Activated CD4-positive, alpha-beta T cell treated with anti-CD3 and anti-CD28 coated beads, Interleukin-2, amount 50 U/mL, for 16 hours (primary cell): ENCODE measurements around the gene STOML1.
"Not testable (repeated sequence)": the region's sequence is repeated elsewhere in the genome, so short reads cannot be mapped to it uniquely, and the experiment has no call there.

Source experiments
- DNase-seq: peaks from one replicate; pipeline ENCODE4 v3.0.0-alpha.2; 2020

Gene STOML1

DNA sequence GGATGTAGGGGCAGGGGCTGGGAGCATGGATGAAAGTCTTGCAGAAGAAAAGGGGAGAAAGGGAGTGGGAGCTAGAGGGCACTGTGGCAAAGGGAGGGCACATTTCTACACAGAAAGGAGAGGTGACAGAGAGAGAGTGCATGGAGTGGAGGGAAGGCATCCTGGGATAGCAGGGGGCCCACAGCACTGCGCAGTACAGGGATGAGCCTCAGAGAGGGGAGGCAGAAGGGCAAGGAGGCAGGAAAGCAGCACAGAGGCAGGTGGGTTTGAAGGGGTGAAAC, 5.4 kb downstream of the STOML1 start:
- DNase-seq = no peak

GRCh38 chr15:73986055-73986775, 5.9 kb downstream of the STOML1 start:
- DNase-seq = no peak

GRCh38 chr15:73985101-73985873, 6.8 kb downstream of the STOML1 start:
- no peak for DNase-seq

- no peak for DNase-seq
Measured at GRCh38 chr15:73984208-73984979, 7.7 kb downstream of the STOML1 start.

- DNase-seq = no peak
Measured at GRCh38 chr15:73983773-73984172, 8.3 kb downstream of the STOML1 start.

DNA sequence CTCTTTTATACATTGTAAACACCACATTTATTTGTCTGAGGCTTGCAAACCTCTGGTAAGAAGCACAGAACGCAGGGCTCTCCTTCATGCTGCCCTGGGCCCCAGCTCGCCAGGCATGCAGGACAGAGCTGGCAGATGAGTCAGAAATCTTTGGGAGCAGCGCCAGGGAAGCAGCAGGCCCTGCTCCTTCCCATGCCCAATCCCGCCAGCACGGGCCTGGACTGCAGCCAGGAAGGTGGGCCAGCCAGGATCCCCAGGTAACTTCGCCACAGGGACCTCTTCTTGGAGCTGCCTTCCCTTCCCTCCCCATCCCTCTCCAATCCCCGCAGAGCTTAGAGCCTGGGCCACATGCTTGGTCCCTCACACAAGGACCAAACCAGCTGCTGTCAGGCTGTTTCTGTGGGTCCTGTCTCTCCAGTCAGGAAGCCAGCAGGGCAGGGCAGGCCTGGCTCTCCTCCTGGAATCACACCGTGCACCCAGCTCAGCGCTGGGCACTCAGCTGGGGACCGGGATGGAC, 8.8 kb downstream of the STOML1 start:
- no peak for DNase-seq

DNA sequence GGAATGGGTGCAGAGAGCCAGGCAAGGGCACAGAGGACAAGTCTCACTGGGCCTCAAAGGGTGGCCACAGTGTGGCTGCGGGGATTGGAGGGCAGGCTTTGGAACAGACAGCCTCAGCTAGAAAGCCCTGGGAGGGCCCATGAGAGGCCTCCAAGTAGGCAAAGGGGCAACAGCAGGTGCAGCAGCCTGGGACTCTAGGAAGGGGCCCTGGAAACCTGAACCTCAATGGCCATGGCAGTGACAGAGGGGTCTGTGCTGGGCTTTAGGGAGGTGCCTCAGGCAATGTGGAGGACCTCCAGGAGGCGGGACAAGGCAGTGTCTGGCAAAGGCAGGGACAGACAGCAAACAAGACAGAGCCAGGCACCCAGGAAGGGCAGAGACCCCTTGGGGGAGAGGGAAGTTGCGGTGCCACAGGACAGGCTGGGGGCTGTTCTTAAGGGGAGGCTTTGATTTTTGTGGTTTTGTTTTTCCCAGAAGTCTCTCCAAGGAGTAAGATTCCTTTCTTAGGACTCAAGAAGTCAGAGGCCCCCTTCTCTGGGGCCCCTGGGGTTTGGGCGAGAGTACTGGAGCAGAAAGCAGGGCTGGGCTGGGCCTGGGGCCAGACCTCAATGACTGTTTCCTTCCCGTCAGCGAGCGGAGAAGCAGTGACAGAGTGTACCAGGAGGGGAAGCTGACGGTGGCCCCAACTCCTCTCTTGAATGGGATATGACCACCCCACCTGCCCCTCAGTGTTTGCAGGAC, 9.7 kb downstream of the STOML1 start:
- no peak for DNase-seq

DNA sequence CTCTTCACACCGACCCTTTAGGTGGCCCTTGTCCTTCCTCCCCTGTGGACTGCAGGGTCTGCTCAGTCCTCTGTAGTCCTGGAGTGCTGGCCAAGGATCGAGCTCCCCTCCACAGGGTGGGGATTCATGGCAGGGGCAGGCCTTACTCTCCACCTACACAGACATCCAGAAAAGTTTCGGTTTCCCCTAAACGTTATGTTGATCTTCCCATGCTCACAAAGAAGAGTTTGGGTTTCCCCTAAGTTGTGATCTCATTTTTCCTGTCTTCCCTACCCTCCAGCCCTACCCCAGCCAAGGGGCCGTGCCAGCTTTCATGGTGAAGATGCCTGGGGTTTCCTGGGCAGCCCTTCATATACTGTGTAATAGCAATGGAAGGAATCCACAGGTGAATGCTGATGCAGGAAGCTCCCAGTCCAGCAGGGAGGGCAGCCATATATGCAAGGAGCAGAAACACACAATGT, 10.3 kb downstream of the STOML1 start:
- no peak for DNase-seq

DNA sequence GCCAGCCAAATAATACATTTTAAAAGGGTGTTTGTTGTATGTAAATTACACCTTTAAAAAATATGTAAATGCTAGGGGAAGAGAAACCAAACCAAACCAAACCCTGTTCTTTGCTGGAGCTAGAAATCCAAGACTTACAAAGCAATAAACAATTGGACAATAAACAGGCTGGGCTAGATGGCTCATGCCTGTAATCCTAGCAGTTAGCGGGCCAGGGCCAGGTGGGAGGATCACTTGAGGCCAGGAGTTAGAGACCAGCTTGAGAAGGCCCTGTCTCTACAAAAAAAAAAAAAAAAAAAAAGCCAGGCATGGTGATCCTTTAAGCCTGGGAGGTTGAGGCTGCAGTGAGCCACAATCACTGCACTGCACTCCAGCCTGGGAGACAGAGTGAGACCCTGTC, 12.5 kb downstream of the STOML1 start:
- no peak for DNase-seq

GRCh38 chr15:73978896-73979295, 13.2 kb downstream of the STOML1 start:
- no peak for DNase-seq

GRCh38 chr15:73975440-73976125, 16.5 kb downstream of the STOML1 start:
- DNase-seq = peak; percentile 41

- not testable (repeated sequence) for DNase-seq
Measured at GRCh38 chr15:73973683-73974200, 18.4 kb downstream of the STOML1 start.

DNA sequence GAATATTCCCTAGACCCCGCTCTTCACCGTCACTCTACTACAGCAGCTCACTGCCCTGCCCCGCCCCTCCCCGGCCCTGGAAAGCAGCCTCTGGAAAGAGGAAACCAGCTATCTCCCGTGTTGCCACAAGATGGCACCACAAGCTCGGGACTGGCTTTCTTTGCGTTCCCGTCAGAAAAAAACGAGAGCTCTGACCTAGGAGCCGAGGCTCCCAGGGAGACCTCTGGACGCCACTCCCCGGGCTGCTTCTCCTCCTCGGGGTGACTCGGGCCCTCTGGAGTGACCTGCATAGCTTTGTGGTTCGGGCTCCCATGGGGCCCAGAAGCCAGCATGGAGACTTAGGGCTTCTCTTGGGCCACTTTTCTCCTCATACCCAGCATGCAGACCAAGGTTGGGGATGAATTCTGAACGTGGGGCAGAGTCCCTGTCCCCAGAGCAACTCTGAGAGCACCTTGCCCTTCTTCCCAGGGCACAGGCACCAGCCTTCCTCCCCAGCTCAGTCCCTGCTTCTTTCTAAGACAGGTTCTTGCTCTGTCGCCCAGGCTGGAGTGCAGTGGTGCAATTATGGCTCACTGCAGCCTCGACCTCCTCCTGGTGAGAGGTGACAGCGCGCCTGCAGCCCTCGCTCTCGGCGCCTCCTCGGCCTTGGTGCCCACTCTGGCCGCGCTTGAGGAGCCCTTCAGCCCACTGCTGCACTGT, 19.0 kb downstream of the STOML1 start:
- peak; percentile 85 for DNase-seq

DNA sequence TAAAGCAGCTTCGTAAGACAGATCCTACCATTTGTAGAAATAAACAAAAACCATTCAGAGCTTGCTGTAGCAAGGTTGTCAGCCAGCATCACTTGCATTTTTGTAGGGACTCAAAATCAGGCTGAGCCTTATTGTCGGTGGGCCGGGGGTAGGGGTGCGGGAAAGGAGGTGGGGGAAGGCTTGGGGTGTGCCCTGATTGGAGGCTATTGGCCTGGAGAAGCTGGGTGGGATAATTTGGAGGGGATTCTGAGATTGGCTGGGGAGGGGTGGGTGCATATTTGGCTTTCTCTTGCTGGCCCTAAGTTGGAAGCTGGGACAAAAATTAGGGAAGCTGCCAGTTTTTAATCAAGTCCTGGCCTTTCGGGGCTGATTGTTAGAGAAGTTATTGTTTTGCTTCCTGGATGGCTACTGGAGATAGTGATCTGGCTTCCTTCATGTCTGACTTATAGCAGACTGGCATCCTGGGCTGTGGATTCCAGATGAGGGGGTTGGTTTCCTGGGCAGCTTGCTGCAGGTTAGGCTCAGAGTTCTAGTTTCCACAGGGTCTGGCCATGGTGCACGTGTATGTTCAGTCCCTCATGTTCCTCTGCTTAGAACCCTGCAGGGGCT, 22.8 kb downstream of the STOML1 start:
- no peak for DNase-seq

GRCh38 chr15:73968461-73968860, 23.6 kb downstream of the STOML1 start:
- no peak for DNase-seq

GRCh38 chr15:73965758-73966113, 26.4 kb downstream of the STOML1 start:
- DNase-seq = peak; percentile 36

GRCh38 chr15:73965094-73965757, 26.9 kb downstream of the STOML1 start:
- no peak for DNase-seq

- peak; percentile 89 for DNase-seq
Measured at GRCh38 chr15:73964736-73965093, 27.4 kb downstream of the STOML1 start.

DNA sequence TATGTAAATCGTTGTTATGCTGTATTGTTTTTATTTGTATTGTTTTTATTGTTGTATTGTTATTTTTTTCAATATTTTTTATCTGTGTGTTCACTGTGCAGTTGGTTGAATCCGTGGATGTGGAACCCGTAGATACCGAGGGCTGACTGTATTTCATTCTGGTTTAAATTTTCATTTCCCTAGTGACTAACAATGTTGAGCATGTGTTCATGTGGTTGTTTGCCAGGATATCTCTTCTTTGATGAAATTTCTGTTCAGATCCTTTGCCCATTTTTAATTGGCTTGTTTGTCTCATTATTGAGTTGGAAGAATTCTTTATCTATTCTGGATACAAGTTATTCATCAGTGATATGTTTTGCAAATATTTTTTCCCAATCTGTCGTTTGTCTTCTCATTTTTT, 29.7 kb downstream of the STOML1 start:
- DNase-seq = no peak

DNA sequence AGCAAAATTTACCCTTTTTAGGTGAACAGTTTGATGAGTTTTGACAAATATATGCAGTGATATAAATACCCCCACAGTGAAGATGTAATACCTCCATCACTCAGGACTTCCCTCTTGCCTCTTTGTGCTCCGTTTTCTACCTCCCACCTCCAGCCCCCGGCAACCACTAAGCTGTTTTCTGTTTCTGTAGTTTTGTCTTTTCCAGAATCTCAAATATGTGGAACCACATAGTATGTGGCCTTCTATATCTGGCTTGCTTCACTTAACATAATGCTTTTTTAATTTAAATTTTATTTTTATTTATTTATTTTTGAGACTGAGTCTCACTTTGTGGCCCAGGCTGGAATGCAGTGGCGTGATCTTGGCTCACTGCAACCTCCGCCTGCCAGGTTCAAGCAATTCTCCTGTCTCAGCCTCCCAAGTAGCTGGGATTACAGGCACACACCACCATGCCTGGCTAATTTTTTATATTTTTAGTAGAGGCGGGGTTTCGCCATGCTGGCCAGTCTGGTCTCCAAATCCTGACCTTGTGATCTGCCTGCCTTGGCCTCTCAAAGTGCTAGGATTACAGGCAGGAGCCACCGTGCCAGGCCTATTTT, 31.5 kb downstream of the STOML1 start:
- DNase-seq = not testable (repeated sequence)
